Liver (tissue), 9 donors: Measurements from ENCODE around the gene LAGE3. TPM values are rescaled to one million over a fixed set of nuclear protein-coding genes. Genes with fewer than 3 reads are reported as not detected.

Experiments used
- DNase-seq: peaks from one replicate; pipeline ENCODE4 v3.0.0-alpha.2; 2017; ENCODE audit warnings: low spot score
- H3K27ac ChIP-seq, 2 donors: one replicate each; pipeline ENCODE4 v1.7.0; 2013; ENCODE audit warnings: inconsistent platforms in 2 of 2, low read length in 2 of 2, control low read depth in 1 of 2, low read depth in 1 of 2, mild to moderate bottlenecking in 1 of 2
- H3K27me3 ChIP-seq, 4 donors: one replicate each; pipeline versions ENCODE4 v1.6.1 to v1.7.0; 2013; ENCODE audit warnings: low read length in 3 of 4, inconsistent platforms in 1 of 4, mild to moderate bottlenecking in 1 of 4, moderate library complexity in 1 of 4; ENCODE audit not compliant: control insufficient read depth in 4 of 4, insufficient read depth in 4 of 4
- H3K36me3 ChIP-seq, 4 donors: one replicate each; pipeline versions ENCODE4 v1.6.1 to v1.7.0; 2013; ENCODE audit warnings: low read length in 3 of 4, mild to moderate bottlenecking in 3 of 4, low read depth in 1 of 4, moderate library complexity in 1 of 4; ENCODE audit not compliant: control insufficient read depth in 4 of 4, insufficient read depth in 3 of 4
- H3K4me1 ChIP-seq, 4 donors: one replicate each; pipeline versions ENCODE4 v1.6.1 to v1.7.0; 2013; ENCODE audit warnings: low read length in 3 of 4, mild to moderate bottlenecking in 3 of 4, moderate library complexity in 1 of 4; ENCODE audit not compliant: control insufficient read depth in 4 of 4, insufficient read depth in 4 of 4
- H3K4me3 ChIP-seq, 3 donors: one replicate each; pipeline versions ENCODE4 v1.6.1 to v1.7.0; 2013; ENCODE audit warnings: low read length in 3 of 3, control low read depth in 1 of 3, low read depth in 1 of 3, mild to moderate bottlenecking in 1 of 3
- H3K9ac ChIP-seq, 2 donors: one replicate each; pipeline ENCODE4 v1.7.0; 2013; ENCODE audit warnings: low read length in 2 of 2, mild to moderate bottlenecking in 2 of 2, moderate library complexity in 2 of 2, control low read depth in 1 of 2, low read depth in 1 of 2
- H3K9me3 ChIP-seq, 4 donors: one replicate each; pipeline versions ENCODE4 v1.6.1 to v1.7.0; 2013; ENCODE audit warnings: low read length in 3 of 4; ENCODE audit not compliant: control insufficient read depth in 4 of 4
- CTCF ChIP-seq: fragments of 150-350 bp; IDR thresholded peaks from 2 replicates; pipeline ENCODE4 v1.5.1; 2017; ENCODE audit warnings: improper control_type of control experiment, low read depth, low read length; ENCODE audit not compliant: missing input control
- EGR1 ChIP-seq, 2 donors: IDR thresholded peaks; 2 replicates each; pipeline ENCODE4 v1.6.1; 2016 to 2018; ENCODE audit warnings: antibody characterized with exemption in 2 of 2, low read depth in 2 of 2
- FOXA1 ChIP-seq: IDR thresholded peaks from 2 replicates; pipeline ENCODE4 v1.6.1; 2016; ENCODE audit warnings: antibody characterized with exemption
- GABPA ChIP-seq, 2 donors: IDR thresholded peaks in 1 of 2; conservative IDR thresholded peaks in 1 of 2; 2 replicates each; pipeline ENCODE4 v1.6.1; 2016; ENCODE audit warnings: antibody characterized with exemption in 2 of 2, mild to moderate bottlenecking in 1 of 2, moderate library complexity in 1 of 2
- HNF4G ChIP-seq: IDR thresholded peaks from 2 replicates; pipeline ENCODE4 v1.6.1; 2016; ENCODE audit warnings: antibody characterized with exemption
- JUND ChIP-seq, 2 donors: IDR thresholded peaks; 2 replicates each; pipeline ENCODE4 v1.6.1; 2016; ENCODE audit warnings: antibody characterized with exemption in 2 of 2
- MAX ChIP-seq: IDR thresholded peaks from 2 replicates; pipeline ENCODE4 v1.6.1; 2016; ENCODE audit warnings: antibody characterized with exemption
- NR2F2 ChIP-seq: IDR thresholded peaks from 2 replicates; pipeline ENCODE4 v1.6.1; 2016; ENCODE audit warnings: antibody characterized with exemption
- RAD21 ChIP-seq, 2 donors: IDR thresholded peaks; 2 replicates each; pipeline ENCODE4 v1.6.1; 2016; ENCODE audit warnings: antibody characterized with exemption in 2 of 2, mild to moderate bottlenecking in 2 of 2
- SP1 ChIP-seq: IDR thresholded peaks from 2 replicates; pipeline ENCODE4 v1.6.1; 2018; ENCODE audit warnings: antibody characterized with exemption, mild to moderate bottlenecking
- TAF1 ChIP-seq: conservative IDR thresholded peaks from 2 replicates; pipeline ENCODE4 v1.6.1; 2016; ENCODE audit warnings: antibody characterized with exemption, mild to moderate bottlenecking
- WGBS: extraction: QIAGEN DNeasy Blood & Tissue Kit; methylation state at CpG from one replicate; pipeline ENCODE4 v1.1.7; 2013; 5-methylcytosine and 5-hydroxymethylcytosine counted together
- polyA plus RNA-seq, 2 donors: library from polyadenylated mRNA; stranded (reverse) in 1 of 2; unstranded in 1 of 2; fragments of 200-250 nt in 1 of 2; fragments of >200 nt in 1 of 2; fragmentation: Nextera tagmentation in 1 of 2; extraction: Ambion mirVana in 1 of 2; gene quantifications; one replicate each; pipeline versions ENCODE4 v1.2.1 to v1.2.3, GENCODE V29; 2013 to 2015
- total RNA-seq, 2 donors: library from RNA; depleted of rRNA; stranded (reverse); fragments of >200 nt; gene quantifications; one replicate each; pipeline ENCODE4 v1.2.3, GENCODE V29; 2014
- donor health status: healthy.
- donor health status: healthy.
- donor health status: healthy.
- donor health status: healthy.
- donor health status: healthy.

LAGE3 gene
- total and polyA plus RNA-seq, 4 donors = 8.5 to 18.1 (median 12.7) TPM

- no peak for TF ChIP-seq JUND (IDR thresholded peaks at IDR 0.05)
- no peak for TF ChIP-seq RAD21 (IDR thresholded peaks at IDR 0.05)
- TF ChIP-seq FOXA1 = no peak
- Histone ChIP-seq H3K9ac (no peak overlapping the region), H3K27me3 (no peaks in the 10 kb centered on the region), H3K9me3 (no peaks in the 10 kb centered on the region), H3K4me1 (peaks cover 7 to 30% (median 16%) of the 10 kb centered on the region in 4 donors), H3K36me3 (peaks cover 0 to 6% (median 2%) of the 10 kb centered on the region in 4 donors), H3K4me3 (no peak overlapping the region), H3K27ac (no peak overlapping the region)
- 85% methylated on average over 7 of the region's 7 CpGs for WGBS
- DNase-seq = no peak
Observed at GRCh38 chrX:154483325-154483724, 4.2 kb upstream of the LAGE3 start.

GRCh38 chrX:154482786-154483185 lies 3.7 kb upstream of the LAGE3 start:
- Histone ChIP-seq H3K9me3 (no peaks in the 10 kb centered on the region), H3K4me3 (no peak overlapping the region), H3K27me3 (no peaks in the 10 kb centered on the region), H3K9ac (no peak overlapping the region), H3K4me1 (peaks cover 7 to 32% (median 18%) of the 10 kb centered on the region in 4 donors), H3K36me3 (peaks cover 0 to 6% (median under 1%) of the 10 kb centered on the region in 4 donors), H3K27ac (no peak overlapping the region)
- no peak for DNase-seq
- no peak for TF ChIP-seq EGR1 (IDR thresholded peaks at IDR 0.05; ENCODE audit: low read depth in 2 of 2)
- TF ChIP-seq CTCF = no peak
- no peak for TF ChIP-seq GABPA (IDR thresholded peaks at IDR 0.05 in 1 of 2, conservative IDR thresholded peaks at IDR 0.05 in 1 of 2)
- 92% methylated on average over 7 of the region's 7 CpGs for WGBS

- Histone ChIP-seq H3K36me3 (peaks cover 0 to 6% (median under 1%) of the 10 kb centered on the region in 4 donors), H3K4me3 (no peak overlapping the region), H3K9ac (no peak overlapping the region), H3K27ac (no peak overlapping the region), H3K9me3 (no peaks in the 10 kb centered on the region), H3K4me1 (peaks cover 7 to 28% (median 18%) of the 10 kb centered on the region in 4 donors), H3K27me3 (no peaks in the 10 kb centered on the region)
- DNase-seq = no peak
- TF ChIP-seq SP1 = no peak
- no peak for TF ChIP-seq NR2F2
- TF ChIP-seq GABPA (IDR thresholded peaks at IDR 0.05 in 1 of 2, conservative IDR thresholded peaks at IDR 0.05 in 1 of 2) = no peak
- no peak for TF ChIP-seq FOXA1
- no peak for TF ChIP-seq HNF4G
- TF ChIP-seq TAF1 = no peak
- WGBS = 89% methylated on average over 14 of the region's 14 CpGs
Observed at GRCh38 chrX:154481911-154482601, 3.0 kb upstream of the LAGE3 start.

- Histone ChIP-seq H3K4me3 (no peak overlapping the region), H3K4me1 (peaks cover 4 to 24% (median 18%) of the 10 kb centered on the region in 4 donors), H3K27me3 (no peaks in the 10 kb centered on the region), H3K27ac (no peak overlapping the region), H3K9ac (no peak overlapping the region), H3K9me3 (no peaks in the 10 kb centered on the region), H3K36me3 (peaks cover 0 to 6% (median under 1%) of the 10 kb centered on the region in 4 donors)
- no peak for TF ChIP-seq MAX
- DNase-seq = no peak
- WGBS = 89% methylated on average over 5 of the region's 5 CpGs
Observed at GRCh38 chrX:154481195-154481594, 2.1 kb upstream of the LAGE3 start.
